ENCODE data around the gene ZBTB38. TPM values are rescaled to one million over a fixed set of nuclear protein-coding genes. Genes with fewer than 3 reads are reported as not detected.

Gene ZBTB38
- total RNA-seq, 2 experiments from 2014 or later: 8.4 to 12.4 TPM

DNA sequence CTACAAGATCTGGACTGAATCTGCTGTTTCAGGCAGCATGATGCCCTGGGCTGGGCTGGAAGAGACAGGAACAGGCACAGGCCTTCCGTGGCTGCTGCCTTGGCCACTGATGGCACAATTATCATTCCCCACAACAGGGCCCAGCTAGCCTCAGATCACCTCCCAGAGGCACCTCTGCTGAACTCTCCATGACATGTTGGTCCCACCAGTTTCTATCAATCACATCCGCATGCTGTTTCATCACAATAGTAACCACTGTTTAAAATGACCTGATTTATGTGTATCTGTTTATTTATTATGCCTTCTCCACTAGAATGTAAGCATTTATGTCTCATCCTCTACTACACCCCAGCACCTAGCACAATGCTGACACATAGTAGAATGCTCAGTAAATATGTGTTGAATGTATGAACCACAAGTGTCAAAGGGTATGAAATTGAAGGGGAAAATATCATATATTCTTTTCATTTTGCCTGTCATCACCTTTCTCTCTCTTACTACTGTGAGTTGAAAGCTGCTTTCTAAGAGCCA, 32.7 kb upstream of the ZBTB38 start:
- H2AFZ ChIP-seq (ENCODE audit: low read length): peak overlapping the region; percentile 30; the same call in 1 of the 2 replicates
- H3K4me3 ChIP-seq (ENCODE audit: low read depth, low read length, poor library complexity, severe bottlenecking): no peak overlapping the region

DNA sequence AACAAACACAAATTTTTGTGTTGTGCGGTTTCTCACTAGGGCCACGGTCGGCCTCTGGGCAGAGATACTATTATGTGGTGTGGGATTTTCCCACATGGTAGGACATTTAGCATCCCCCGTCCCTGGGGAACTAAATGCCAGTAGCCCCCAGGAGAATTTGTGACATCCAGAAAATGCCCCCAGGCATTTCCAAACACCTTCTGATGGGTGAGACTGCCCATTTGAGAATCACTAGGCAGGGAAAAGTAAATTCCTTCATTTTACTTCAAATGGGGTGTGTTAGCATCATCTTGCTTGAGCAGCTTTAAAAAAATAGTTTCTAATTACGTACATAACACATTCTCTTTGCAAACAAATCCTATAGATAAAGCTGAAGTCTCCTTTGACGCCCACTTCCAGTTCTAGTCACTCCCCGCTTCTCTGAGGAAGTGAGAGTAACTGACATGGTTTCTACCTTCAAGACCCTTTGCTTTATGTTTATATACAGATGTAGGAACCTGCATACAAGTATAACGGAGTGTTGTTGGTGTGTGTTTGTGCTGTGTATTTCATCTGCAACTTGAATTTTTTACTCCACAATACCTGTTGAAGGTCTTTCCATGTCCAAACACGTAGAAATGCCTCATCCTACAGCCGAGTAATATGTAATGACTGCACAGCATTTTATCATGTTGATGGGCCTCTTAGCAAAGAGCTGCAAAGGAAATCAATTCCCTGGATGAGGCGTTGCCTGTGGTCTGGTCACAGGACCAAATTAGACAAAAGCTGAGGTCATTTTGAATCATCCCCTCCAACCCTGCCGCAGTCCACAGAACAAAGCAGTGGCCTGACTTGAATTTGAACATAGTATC, 31.4 kb upstream of the ZBTB38 start:
- H3K36me3 ChIP-seq (ENCODE audit: insufficient read depth, low read length): no peaks in the 10 kb centered on the region
- no peaks in the 10 kb centered on the region for H3K9me2 ChIP-seq (ENCODE audit: insufficient read depth, low read length)
- H3K9me3 ChIP-seq (ENCODE audit: low read length): no peaks in the 10 kb centered on the region
- no peak overlapping the region for H3K27ac ChIP-seq (ENCODE audit: low read depth, low read length, poor library complexity, severe bottlenecking)
- no TSS peak for BruUV-seq (replicated peaks)
- intact Hi-C loops (cut with micrococcal nuclease; ENCODE audit: unreplicated experiment): no loop called here
- no peaks in the 10 kb centered on the region for H4K20me1 ChIP-seq (ENCODE audit: insufficient read depth, low read length)
- peak; percentile 65 for DNase-seq (ENCODE audit: low spot score)
- H3K79me2 ChIP-seq (ENCODE audit: insufficient read depth, low read depth, low read length): no peaks in the 10 kb centered on the region
- no peak for TF ChIP-seq CTCF (conservative IDR thresholded peaks at IDR 0.05; ENCODE audit: low read length)
- no peak for TF ChIP-seq EZH2phosphoT487 (IDR thresholded peaks at IDR 0.05; ENCODE audit: borderline replicate concordance, low read depth, low read length)
- ChIA-PET POLR2A (interaction anchor here (0.6 to 2.1 kb wide), 7 partner anchors 12 to 233 kb away, joined by 3 to 6 read pairs (median 4); no protein-coding TSS in a partner anchor), CTCF (ENCODE audit: unreplicated experiment) (interaction anchor here (0.6 to 1.5 kb wide), 3 partner anchors 8 to 118 kb away, joined by 3 to 4 read pairs (median 3); no protein-coding TSS in a partner anchor)
- peak overlapping the region; percentile 49 for H3K4me2 ChIP-seq (ENCODE audit: low read length)
- H3K4me3 ChIP-seq (ENCODE audit: low read depth, low read length, poor library complexity, severe bottlenecking): no peak overlapping the region
- peaks cover 13% of the 10 kb centered on the region for H3K4me1 ChIP-seq (ENCODE audit: insufficient read depth, low read length, poor library complexity, severe bottlenecking)
- peak overlapping the region; percentile 95 for H2AFZ ChIP-seq (ENCODE audit: low read length)

More for the DNA sequence above, 32.7 kb upstream of the ZBTB38 start:
- no peak for DNase-seq (ENCODE audit: low spot score)
- CTCF ChIA-PET (ENCODE audit: unreplicated experiment): interaction anchor here (1.5 kb wide), 1 partner anchor 19 kb away, joined by 3 read pairs; no protein-coding TSS in a partner anchor
- Histone ChIP-seq H3K27ac (ENCODE audit: low read depth, low read length, poor library complexity, severe bottlenecking) (no peak overlapping the region), H3K9me3 (ENCODE audit: low read length) (no peaks in the 10 kb centered on the region), H3K9me2 (ENCODE audit: insufficient read depth, low read length) (no peaks in the 10 kb centered on the region), H3K4me1 (ENCODE audit: insufficient read depth, low read length, poor library complexity, severe bottlenecking) (peaks cover 13% of the 10 kb centered on the region), H3K4me2 (ENCODE audit: low read length) (no peak overlapping the region), H3K79me2 (ENCODE audit: insufficient read depth, low read depth, low read length) (no peaks in the 10 kb centered on the region), H3K36me3 (ENCODE audit: insufficient read depth, low read length) (no peaks in the 10 kb centered on the region), H4K20me1 (ENCODE audit: insufficient read depth, low read length) (no peaks in the 10 kb centered on the region)
- POLR2A ChIA-PET: interaction anchor here (0.9 kb wide), 1 partner anchor 88 kb away, joined by 3 read pairs; no protein-coding TSS in a partner anchor
- intact Hi-C loops (cut with micrococcal nuclease; ENCODE audit: unreplicated experiment): no loop called here
- TF ChIP-seq CTCF (conservative IDR thresholded peaks at IDR 0.05; ENCODE audit: low read length) (no peak), EZH2phosphoT487 (IDR thresholded peaks at IDR 0.05; ENCODE audit: borderline replicate concordance, low read depth, low read length) (no peak)
- BruUV-seq (replicated peaks): no TSS peak

All from OCI-LY7 (cell line).